NOMO-1 treated with dmso at 0.1 percent for 144 hours (cell line): ENCODE data around the gene TRPV5.

Source experiments
- DNase-seq: peaks from one replicate; lab custom pipeline; 2025; ENCODE audit not compliant: unreplicated experiment; lab: John Stamatoyannopoulos, UW

The TRPV5 gene

GRCh38 chr7:142872106-142872675, 61.4 kb downstream of the TRPV5 start:
- DNase-seq, result no peak

- no peak for DNase-seq
These were observed 62.1 kb downstream of the TRPV5 start for GRCh38 chr7:142871260-142872105.

- DNase-seq, result no peak
These were observed 62.8 kb downstream of the TRPV5 start for GRCh38 chr7:142870566-142871259.

GRCh38 chr7:142870147-142870559, 63.4 kb downstream of the TRPV5 start:
- DNase-seq, result no peak

- no peak for DNase-seq
These were observed 64.1 kb downstream of the TRPV5 start for GRCh38 chr7:142869434-142869833.

- no peak for DNase-seq
These were observed 64.5 kb downstream of the TRPV5 start for GRCh38 chr7:142868986-142869415.

- DNase-seq, result no peak
These were observed 65.2 kb downstream of the TRPV5 start for GRCh38 chr7:142868188-142868985.

GRCh38 chr7:142867398-142868187, 66.0 kb downstream of the TRPV5 start:
- DNase-seq, result no peak

- no peak for DNase-seq
These were observed 66.5 kb downstream of the TRPV5 start for GRCh38 chr7:142867097-142867378.

GRCh38 chr7:142866361-142867096, 67.0 kb downstream of the TRPV5 start:
- no peak for DNase-seq

- no peak for DNase-seq
These were observed 67.8 kb downstream of the TRPV5 start for GRCh38 chr7:142865766-142866165.

GRCh38 chr7:142864980-142865747, 68.4 kb downstream of the TRPV5 start:
- DNase-seq, result no peak

- DNase-seq, result no peak
These were observed 69.5 kb downstream of the TRPV5 start for GRCh38 chr7:142863891-142864685.

GRCh38 chr7:142862786-142863400, 70.7 kb downstream of the TRPV5 start:
- no peak for DNase-seq

GRCh38 chr7:142862351-142862750, 71.2 kb downstream of the TRPV5 start:
- no peak for DNase-seq

GRCh38 chr7:142860968-142861367, 72.6 kb downstream of the TRPV5 start:
- DNase-seq, result no peak

GRCh38 chr7:142859829-142860228, 73.7 kb downstream of the TRPV5 start:
- DNase-seq, result no peak

- no peak for DNase-seq
These were observed 74.1 kb downstream of the TRPV5 start for GRCh38 chr7:142859411-142859810.
